Gastroesophageal sphincter (tissue), 3 donors: ENCODE data around the gene ATP2C1.

Source experiments
- POLR2AphosphoS5 ChIP-seq: sonication (generic); formaldehyde crosslinking; IDR thresholded peaks from one replicate; pipeline ENCODE4 v1.6.1; 2017; ENCODE audit warnings: antibody characterized with exemption
- TF ChIP-seq, protein P1 (sequence below), 4 experiments: fragments of 200-600 bp in 2 of 4; fragments of 450-650 bp in 2 of 4; sonication (generic) in 1 of 4; IDR thresholded peaks; one replicate each; pipeline ENCODE4 v1.5.1; 2017 to 2019; ENCODE audit warnings: antibody characterized with exemption in 4 of 4, mild to moderate bottlenecking in 2 of 4, moderate library complexity in 2 of 4

DNA sequence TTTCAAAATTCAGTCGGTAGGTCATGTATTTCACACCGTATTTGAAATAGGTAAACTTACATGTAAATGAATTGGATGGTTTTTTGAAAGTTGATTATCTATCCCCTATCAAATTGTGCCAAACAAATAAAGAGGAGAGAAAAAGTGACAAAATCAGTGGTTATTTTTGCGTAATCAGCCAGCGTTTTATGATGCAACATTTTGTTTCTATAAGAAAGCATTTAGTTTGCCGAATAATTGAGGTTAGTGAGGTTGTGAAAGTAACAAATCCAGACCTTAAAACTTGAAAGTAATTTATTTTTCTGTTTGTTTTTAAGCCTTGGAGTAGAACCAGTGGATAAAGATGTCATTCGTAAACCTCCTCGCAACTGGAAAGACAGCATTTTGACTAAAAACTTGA lies 103.4 kb downstream of the ATP2C1 start:
- no peak for TF ChIP-seq POLR2AphosphoS5
- TF ChIP-seq, protein P1, sequence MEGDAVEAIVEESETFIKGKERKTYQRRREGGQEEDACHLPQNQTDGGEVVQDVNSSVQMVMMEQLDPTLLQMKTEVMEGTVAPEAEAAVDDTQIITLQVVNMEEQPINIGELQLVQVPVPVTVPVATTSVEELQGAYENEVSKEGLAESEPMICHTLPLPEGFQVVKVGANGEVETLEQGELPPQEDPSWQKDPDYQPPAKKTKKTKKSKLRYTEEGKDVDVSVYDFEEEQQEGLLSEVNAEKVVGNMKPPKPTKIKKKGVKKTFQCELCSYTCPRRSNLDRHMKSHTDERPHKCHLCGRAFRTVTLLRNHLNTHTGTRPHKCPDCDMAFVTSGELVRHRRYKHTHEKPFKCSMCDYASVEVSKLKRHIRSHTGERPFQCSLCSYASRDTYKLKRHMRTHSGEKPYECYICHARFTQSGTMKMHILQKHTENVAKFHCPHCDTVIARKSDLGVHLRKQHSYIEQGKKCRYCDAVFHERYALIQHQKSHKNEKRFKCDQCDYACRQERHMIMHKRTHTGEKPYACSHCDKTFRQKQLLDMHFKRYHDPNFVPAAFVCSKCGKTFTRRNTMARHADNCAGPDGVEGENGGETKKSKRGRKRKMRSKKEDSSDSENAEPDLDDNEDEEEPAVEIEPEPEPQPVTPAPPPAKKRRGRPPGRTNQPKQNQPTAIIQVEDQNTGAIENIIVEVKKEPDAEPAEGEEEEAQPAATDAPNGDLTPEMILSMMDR (IDR thresholded peaks at IDR 0.05), result no peak
